Measurements from ENCODE around the gene ADA.

- TF ChIP-seq CTCF (IDR thresholded peaks at IDR 0.05), result no peak
- no peak for TF ChIP-seq POLR2A (IDR thresholded peaks at IDR 0.05)
Observed at GRCh38 chr20:44693627-44694026, 42.1 kb upstream of the ADA start.
